HFF-Myc (cell line): ENCODE data around the gene IL6R.

Experiments used
- DNase-seq: peaks from one replicate; pipeline ENCODE4 v3.0.0-alpha.2; 2011; ENCODE audit warnings: low read depth; ENCODE audit errors: extremely low read depth
- H3K4me3 ChIP-seq: replicated peaks from 2 replicates; pipeline ENCODE4 v1.5.1; 2011; ENCODE audit warnings: low read depth, mild to moderate bottlenecking, control low read depth, low read length
- TF ChIP-seq, protein P1 (sequence below): IDR thresholded peaks from 2 replicates; pipeline ENCODE4 v1.5.1; 2012; ENCODE audit warnings: mild to moderate bottlenecking, low read depth, low read length, control low read depth; ENCODE audit errors: missing control alignments

IL6R gene

DNA sequence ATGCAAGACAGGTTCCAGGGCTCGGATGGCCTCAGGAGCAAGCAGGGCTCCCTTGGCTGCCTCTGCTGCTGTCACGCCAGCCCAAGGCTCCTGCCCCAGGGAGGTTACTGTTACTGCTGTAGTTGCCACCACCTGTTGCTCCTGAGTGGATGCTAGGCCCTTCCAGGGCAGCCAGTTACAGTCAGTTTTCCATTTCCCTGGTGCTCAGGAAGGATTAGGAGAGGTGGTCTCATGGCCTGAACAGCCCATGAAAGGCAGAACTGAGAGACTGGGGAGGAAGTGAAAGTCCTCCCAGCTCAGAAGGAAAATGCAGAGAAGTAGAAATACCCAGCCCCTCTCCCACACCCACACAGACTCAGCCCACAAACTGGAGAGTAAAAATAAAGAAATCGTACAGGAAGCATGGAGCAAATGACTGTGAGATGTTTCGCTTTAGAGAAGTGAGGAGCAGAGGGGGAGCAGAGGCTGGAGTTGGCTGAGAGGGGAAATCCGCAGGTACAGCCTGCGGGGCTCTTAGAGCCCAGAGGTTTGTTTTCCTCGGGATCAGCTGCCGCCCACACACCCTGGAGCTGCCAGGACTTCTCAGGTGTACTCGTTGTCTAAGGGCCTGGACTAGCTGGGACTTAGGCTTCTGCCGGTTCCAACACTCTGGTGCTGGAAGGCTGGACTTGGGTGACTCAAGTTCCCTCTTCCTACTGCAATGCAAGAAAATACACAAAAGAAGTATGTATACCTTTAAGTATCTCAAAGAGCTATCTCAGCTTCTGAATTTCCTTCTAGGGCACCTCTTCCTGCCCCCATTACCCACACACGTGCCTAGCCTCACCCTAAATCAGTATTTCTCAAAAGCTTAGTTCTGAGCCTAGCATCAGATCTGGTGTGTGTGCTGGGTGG lies 2.3 kb downstream of the IL6R start:
- no peak for DNase-seq
- no peak overlapping the region for H3K4me3 ChIP-seq
- TF ChIP-seq, protein P1, sequence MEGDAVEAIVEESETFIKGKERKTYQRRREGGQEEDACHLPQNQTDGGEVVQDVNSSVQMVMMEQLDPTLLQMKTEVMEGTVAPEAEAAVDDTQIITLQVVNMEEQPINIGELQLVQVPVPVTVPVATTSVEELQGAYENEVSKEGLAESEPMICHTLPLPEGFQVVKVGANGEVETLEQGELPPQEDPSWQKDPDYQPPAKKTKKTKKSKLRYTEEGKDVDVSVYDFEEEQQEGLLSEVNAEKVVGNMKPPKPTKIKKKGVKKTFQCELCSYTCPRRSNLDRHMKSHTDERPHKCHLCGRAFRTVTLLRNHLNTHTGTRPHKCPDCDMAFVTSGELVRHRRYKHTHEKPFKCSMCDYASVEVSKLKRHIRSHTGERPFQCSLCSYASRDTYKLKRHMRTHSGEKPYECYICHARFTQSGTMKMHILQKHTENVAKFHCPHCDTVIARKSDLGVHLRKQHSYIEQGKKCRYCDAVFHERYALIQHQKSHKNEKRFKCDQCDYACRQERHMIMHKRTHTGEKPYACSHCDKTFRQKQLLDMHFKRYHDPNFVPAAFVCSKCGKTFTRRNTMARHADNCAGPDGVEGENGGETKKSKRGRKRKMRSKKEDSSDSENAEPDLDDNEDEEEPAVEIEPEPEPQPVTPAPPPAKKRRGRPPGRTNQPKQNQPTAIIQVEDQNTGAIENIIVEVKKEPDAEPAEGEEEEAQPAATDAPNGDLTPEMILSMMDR, result no peak

- TF ChIP-seq, protein P1, result no peak
- no peak overlapping the region for H3K4me3 ChIP-seq
- DNase-seq, result no peak
Measured at GRCh38 chr1:154408174-154408777, 3.1 kb downstream of the IL6R start.

DNA sequence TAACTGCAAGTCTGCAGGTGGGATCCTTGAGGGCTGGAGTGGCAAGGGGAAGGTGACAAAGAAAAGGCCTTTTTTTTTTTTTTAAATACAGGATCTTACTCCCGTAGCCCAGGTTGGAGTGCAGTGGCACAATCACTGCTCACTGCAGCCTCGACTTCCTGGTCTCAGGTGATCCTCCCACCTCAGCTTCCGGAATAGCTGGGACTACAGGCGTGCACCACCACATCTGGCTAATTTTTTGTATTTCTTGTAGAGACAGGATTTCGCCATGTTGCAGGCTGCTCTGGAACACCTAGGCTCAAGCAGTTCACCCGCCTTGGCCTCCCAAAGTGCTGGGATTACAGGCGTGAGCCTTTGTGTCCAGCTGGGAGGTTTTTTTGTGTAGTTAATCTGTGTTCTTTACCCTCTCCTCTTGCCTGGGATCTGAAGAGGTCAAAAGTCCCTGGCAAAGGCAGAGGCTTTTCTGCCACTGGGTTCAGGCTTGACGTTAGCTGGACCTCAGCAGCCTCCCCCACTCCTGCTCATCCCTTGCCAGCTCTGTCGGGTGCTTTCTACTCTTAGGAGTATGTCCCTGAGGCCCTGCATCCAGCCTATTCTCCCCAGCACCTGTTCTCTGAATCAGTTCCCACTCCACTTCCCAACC lies 5.2 kb downstream of the IL6R start:
- no peak for DNase-seq
- no peak overlapping the region for H3K4me3 ChIP-seq
- TF ChIP-seq, protein P1, result no peak

DNA sequence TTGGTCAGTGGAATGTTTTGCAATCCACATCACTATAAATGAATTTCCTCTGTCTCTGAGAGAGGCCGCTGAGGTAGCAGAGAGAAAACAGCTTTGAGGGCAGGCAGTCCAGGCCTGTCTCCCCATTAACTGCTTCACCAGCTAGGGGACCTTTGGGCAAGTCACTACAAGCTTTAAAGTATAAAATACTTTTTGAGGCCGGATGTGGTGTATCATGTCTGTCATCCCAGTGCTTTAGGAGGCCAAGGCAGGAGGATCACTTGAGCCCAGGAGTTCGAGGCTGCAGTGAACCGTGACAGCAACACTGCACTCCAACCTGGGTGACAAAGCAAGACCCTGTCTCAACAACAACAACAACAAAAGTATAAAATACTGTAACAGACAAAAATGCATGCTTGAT lies 6.4 kb downstream of the IL6R start:
- TF ChIP-seq, protein P1, result no peak
- no peak overlapping the region for H3K4me3 ChIP-seq
- no peak for DNase-seq

DNA sequence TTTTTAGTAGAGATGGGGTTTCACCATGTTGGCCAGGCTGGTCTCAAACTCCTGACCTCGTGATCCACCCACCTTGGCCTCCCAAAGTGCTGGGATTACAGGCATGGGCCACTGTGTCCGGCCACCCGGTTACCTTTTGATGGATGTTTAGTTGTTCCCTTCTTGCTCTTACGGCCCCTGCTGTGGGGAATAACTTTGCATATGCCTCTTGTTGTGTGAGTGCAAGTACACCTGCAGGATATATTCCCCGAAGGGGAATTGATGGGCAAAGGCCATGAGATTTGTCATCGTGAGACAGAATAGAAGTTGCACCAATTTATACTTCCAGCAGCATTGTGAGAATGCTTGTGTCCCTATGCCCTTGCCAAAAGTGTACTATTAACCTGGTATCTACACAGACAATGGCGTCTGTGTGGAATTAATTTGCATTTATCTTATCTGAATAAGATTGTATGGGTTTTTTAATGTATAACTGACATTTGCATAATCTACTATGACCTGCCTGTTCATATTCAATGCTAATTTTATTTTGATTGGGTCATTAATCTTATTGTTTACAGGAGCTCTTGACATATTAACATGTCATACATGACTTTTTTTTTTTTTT lies 8.1 kb downstream of the IL6R start:
- no peak overlapping the region for H3K4me3 ChIP-seq

DNA sequence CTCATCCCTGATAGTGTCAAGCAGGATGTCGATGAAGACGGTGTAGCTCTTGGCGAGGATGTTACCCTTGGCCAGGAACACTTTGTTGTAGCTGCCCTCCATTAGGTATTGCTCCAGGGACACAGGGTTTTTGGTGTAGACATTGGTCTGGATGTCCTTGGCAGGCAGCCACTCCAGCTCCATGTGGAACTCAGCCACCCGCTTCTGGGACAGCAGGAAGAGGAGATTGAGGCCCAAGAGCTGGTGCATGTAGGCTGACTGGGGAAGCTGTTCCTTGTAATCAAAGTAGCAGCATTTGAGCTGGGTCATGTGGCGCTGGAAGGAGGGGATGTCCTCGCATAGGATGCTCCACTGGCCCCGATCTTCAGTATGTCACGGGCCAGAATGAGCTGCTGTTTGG lies 9.5 kb downstream of the IL6R start:
- TF ChIP-seq, protein P1, result no peak
- DNase-seq, result no peak
- no peak overlapping the region for H3K4me3 ChIP-seq

More for the DNA sequence above, 8.1 kb downstream of the IL6R start:
- DNase-seq, result no peak
- TF ChIP-seq, protein P1, result no peak
